CD4-positive, alpha-beta T cell treated with Interleukin-2 at 100 ng/mL for 4 hours (primary cell): ENCODE measurements around the gene DAGLA.
A peak's percentile ranks its signal among the peaks of the same experiment; 100 is the strongest.

Experiments used
- DNase-seq: peaks from one replicate; pipeline ENCODE4 v3.0.0-alpha.2; 2020; ENCODE audit warnings: low spot score

Gene DAGLA

GRCh38 chr11:61747192-61747966, 67.2 kb downstream of the DAGLA start:
- peak; percentile 15 for DNase-seq

DNA sequence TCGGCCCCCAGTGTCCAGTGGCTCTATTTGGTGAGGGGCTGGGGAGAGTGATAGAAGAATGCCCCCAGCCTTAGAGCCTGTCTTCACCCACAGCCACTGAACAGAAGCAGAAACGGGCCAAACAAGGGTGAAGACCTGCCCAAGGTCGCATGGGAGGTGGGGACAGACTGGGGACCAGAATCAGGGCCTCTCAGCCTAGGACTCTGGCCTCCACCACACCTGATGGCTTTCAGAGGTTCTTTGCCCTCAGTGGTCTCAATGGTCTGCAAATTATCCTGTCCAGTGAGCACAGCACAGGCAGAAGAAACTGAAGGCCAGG, 67.7 kb downstream of the DAGLA start:
- no peak for DNase-seq

DNA sequence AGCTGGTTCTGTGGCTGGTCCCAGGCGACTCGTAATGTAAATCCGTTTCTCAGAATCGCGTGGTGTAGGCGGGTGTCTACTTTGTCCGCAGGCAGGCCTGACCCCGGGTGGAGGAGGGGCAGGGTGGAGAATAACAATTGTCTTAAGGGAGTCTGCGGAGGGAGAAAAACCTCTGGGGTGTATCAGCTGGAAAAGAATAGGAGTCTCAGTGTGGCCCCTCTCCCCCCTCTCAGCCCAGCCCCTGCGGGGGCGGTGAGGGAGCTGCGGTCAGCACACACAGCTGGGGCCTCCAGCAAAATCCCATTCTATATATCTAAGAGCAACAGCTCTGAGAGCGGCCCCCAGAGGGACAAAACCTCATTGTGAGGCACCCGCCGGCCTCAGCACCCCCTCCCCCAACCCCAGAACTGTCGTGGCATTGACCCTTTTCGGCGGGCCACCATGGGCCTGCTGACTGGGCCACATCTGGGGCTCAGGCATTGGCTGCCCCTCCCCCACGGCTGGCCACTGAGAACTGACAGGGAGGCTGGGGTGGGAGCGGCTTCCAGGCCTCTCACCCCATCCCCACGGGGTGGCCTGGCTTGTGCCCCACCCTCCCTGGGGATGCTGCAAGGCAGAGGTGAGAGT, 69.5 kb downstream of the DAGLA start:
- no peak for DNase-seq

DNA sequence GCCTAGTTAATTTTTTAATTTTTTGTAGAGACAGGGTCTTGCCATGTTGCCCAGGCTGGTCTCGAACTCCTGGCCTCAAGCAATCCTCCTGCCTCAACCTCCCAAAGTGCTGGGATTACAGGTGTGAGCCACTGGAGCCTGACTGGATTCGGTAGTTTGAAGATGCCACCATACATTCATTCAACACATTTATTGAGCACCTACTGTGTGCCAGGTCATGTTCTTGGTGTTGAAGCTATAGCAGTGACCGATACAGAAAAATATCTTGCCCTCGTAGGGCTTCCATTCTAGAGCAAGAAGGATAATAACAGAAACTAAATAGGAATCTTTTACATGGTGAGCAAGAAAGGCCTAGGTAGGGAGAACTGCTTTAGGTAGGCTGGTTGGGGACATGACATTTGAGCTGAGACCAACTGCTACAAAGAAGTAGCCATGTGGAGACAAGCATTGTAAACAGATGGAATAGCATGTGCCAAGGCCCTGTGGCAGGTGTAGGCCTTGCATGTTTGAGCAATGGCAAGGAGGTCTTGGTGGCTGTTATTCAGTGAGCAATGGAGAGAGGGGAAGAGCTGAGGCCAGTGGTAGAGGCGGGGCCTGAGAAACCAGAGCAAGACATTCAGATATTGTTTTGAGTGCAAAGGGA, 70.6 kb downstream of the DAGLA start:
- no peak for DNase-seq

DNA sequence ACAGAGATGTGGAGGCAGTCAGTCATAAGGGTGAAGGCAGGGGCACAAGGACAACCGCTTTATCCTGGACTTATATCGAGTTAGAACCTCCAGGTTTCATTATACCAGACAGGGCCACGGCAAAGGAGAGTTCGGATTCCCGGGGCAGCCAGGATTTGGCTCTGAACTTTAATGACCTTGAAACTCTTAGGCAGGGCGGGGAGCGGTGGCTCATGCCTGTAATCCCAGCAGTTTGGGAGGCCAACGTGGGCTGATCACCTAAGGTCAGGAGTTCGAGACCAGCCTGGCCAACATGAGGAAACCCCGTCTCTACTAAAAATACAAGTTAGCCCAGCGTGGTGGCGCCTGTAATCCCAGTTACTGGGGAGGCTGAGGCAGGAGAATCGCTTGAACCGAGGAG, 71.2 kb downstream of the DAGLA start:
- no peak for DNase-seq

DNA sequence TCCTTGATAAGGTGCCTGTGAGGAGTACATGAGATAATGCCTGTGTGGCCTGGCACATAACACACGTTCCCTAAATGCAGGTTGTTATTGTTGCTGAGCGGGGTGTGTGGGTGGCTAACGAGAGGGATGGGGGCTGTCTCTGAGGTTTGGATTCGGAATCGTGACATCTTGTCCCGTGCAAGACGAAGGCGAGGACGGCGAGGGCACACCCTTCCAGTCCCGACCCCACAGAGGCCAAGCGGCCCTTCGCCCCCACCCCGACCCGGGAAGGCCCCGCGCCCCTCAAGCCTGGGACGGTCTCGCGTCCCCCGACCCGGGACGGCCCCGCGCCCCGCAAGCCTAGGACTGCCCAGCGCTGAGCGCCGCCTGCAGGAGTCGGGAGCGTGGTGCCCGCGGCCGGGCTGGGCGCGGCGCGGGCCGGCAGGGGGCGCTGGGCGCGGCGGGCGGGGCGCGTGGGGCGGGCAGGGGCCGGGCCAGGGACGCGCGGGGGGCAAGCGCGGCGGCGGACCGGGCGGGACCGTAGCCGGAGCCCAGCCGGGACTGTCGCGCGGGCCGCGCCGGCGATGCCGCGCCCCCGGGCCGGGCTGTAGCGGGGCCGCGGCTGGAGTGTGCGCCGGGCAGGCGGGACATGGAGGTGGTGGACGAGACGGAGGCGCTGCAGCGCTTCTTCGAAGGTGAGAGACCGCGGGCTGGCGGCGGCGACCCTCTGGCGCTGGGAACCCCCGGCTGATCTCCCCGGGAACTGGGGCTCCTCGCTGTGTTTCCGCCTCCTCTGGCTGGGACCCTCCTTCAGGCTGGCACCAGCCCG, 72.1 kb downstream of the DAGLA start, which contains the start of gene MYRF:
TSS of gene MYRF (plus strand) at position 520 of the 808 bp plus-strand sequence. CDS start at position 629, 109 bp downstream.
- peak; percentile 55 for DNase-seq

- no peak for DNase-seq
These were observed 72.8 kb downstream of the DAGLA start for GRCh38 chr11:61752925-61753521.

GRCh38 chr11:61753672-61754071, 73.5 kb downstream of the DAGLA start:
- DNase-seq: no peak

DNA sequence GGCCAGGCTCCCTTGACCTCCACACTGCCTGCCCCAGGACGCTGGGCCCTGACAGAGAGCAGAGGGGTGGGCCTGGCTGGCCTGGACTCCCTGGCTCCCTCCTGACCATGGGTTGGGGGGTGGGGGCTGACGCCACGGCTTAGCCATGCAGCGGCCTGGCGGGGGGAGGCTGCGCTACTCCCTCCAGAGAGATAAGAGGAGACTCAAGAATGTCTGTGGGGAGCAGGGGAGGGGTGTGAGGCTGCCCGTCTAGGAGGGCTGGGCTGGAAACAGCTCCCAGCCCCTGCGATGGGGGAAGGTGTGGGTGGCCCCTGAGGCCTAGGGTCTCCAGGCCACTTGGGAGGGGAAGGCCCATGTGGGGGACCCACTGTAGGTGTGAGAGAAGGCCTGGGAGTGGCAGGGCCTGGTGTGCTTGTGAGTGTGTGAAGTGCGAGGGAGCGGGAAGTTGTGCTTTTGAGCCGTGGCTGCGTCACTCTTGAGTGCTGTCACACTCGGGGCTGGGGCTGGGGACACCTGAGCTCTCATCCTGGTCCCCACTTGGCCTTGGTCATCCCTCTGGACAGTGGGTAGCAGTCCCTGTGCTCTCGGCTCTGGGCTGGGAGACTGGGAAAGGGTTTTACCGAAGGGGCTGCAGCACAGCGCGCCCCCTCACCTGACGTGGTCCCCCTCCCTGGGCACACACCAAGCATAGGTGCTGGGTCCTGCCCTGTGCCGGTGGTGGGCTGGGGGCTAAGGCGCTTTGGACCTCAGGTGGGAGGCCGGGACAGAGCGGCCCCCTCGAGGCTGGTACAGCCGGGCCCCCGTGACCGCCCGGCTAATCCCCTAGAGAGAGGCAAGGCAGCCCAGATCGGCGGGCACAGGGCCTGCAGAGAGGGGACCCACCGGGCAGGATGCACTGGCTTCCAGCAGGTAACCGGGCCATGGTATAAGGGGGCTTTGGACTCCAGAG, 74.6 kb downstream of the DAGLA start:
- no peak for DNase-seq

DNA sequence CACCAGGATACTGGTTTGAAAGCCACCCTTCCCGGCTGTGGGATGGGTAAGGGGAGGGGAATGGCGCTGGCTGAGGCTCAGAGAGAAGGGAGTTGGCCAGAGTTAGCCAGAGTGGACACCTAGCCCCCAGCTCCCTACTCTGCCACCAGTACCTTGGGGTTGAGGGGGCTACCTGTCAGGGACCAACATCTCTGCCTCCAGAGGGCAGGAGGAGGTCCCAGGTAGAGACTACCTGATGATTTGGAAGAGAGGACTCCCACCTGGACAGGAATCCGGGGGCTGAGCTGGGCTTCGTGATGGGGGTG, 75.9 kb downstream of the DAGLA start:
- DNase-seq: no peak

DNA sequence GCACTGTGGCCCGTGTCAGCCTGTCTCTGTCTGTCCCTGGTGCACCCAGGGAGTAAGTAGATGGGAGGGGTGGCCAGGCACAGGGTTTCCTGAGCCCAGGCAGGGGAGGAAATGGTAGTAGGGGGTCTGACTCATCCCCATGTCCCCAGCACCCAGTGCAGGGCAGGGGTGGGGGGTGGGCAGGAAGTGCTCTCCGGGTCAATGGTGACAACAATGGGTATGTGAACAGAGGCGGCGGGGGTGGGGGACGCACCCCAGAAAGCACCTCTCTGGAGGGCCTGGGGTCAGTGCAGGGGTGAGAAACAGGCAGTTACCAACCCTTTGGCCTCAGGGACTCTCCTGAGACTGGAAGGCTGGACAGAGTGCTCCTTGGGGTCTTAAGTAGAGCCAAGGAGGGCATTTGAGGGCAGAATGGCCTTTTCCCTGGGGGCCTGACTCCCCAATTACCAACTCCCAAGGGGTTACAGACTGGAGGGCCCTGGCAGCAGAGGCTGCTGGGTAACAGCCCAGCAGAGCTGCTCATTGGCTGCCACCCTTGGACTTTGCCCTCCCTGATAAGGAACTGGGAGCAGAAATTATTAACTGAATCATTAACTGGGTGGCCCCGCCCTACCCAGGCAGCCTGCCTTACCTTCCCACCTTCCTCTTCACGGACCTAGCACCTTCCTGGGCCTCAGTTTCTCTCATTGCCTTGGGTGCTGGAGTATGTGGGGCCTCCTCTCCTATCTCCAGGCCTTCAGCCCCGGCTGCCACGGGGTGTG, 76.4 kb downstream of the DAGLA start:
- peak; percentile 40 for DNase-seq

- no peak for DNase-seq
These were observed 77.1 kb downstream of the DAGLA start for GRCh38 chr11:61757213-61757862.

DNA sequence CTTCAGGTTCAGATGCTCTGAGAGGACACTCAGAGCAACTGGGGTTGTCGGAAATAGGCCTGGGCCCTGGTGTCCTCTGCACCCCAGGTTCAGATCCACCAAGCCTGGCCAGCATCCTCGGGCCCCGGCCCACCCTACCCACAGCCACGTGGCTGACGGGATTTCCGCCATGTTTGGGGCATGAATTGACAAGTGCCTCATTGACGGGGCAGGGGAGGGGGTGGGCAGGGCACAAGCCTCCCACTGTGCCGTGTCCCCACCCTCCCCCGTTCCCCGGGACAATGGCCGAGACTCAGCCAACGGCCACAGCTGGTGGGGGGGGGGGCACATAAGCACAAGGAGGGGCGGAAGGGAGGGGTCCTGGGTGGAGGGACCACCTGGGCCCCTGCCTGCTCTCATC, 80.8 kb downstream of the DAGLA start:
- no peak for DNase-seq

- DNase-seq: no peak
These were observed 81.4 kb downstream of the DAGLA start for GRCh38 chr11:61761440-61762222.

- no peak for DNase-seq
These were observed 82.0 kb downstream of the DAGLA start for GRCh38 chr11:61762223-61762615.

DNA sequence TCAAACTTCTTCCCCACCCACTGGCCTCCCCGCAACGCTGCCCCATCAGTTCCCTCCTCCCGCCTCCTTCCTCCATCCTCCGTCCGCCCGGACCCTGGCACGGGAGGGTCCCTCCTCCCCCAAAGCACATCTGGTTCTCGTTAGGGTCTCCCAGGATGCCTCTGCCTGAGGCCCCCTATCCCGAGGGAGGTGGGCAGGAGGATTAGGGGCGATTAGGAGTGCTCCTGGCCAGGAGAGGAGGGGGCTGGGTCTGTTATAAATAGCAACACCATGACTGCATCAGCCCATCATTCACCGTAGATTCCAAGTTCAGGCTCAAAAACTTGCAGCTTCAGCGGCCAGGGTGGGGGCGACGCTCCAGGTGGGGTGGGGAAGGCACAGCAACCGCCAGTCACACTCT, 82.6 kb downstream of the DAGLA start:
- DNase-seq: no peak

DNA sequence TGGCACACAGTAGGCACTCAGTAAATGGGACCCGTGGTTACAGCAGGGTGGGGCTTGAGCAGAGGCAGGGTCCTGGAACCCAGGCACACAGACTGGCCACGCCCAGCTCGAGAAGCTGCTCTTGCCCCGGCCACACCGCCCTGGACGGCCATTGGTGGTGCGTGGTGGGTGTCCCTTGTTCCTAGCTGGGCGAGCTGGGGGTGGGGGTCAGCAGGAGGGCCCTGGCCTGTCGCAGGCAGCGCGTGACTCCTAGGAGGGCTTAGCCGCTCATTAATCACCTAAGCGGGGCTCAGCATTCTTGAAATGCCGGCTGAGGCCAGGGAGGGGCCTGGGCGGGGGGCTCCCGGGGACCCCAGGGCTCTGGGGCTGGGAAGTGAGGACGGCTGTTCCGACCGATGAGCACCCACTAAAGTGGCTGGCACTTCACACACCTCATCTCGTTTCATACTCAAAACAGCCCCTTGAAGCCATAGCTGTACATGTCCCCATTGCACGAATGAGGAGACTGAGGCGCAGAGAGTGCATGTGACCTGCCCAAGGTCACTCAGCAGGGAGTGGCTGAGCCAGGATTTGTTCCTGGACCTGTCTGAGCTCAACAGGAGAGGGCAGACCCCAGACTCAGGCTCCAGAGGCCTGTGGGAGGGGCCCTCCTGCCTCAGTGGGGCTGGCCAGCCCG, 83.9 kb downstream of the DAGLA start:
- DNase-seq: no peak

- no peak for DNase-seq
These were observed 84.5 kb downstream of the DAGLA start for GRCh38 chr11:61764606-61765260.
